ENCODE results near the gene CBLC.

Gene CBLC

GRCh38 chr19:44746946-44747738, 30.5 kb upstream of the CBLC start:
- peak; percentile 88 for DNase-seq

DNA sequence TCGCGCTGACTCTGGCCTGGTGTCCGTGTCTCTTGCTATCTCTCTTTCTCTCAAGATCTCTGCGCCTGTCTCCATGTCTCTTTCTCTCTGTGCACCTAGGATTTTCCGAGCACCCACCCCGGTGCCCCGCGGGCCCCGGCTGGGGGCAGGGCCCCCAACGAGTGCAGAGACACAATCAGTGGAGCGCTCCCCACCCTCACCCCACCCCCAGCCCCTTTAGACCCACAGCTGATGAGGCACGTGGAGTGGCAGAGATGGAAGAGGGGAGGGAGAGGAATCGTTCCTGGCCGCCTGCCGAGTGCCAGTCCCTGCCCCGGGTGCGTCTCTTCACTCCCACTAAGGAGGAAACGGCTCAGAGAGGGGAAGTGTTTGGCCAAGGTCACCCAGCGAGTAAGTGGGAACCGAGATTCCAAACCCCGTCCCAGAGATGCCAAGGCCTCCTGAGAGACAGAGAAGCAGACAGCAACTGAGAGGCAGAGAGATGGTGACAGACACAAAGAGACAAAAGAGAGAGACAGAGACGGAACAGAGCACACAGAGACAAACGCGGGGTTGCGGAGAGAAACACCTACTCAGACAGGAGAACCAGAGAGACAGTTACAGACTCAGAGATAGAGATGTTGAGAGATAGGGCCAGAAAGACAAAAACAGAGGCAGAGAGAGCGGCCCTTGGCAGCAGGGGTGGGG, 29.8 kb upstream of the CBLC start:
- peak; percentile 68 for DNase-seq

GRCh38 chr19:44748426-44749254, 29.1 kb upstream of the CBLC start, which contains the start of gene BCL3:
TSS of gene BCL3 (plus strand) at chr19:44748708. CDS start at chr19:44748791, 83 bp downstream.
- DNase-seq = no peak

- no peak for DNase-seq
Observed at GRCh38 chr19:44749292-44749691, 28.4 kb upstream of the CBLC start.

- no peak for DNase-seq
Observed at GRCh38 chr19:44749994-44750393, 27.7 kb upstream of the CBLC start.

DNA sequence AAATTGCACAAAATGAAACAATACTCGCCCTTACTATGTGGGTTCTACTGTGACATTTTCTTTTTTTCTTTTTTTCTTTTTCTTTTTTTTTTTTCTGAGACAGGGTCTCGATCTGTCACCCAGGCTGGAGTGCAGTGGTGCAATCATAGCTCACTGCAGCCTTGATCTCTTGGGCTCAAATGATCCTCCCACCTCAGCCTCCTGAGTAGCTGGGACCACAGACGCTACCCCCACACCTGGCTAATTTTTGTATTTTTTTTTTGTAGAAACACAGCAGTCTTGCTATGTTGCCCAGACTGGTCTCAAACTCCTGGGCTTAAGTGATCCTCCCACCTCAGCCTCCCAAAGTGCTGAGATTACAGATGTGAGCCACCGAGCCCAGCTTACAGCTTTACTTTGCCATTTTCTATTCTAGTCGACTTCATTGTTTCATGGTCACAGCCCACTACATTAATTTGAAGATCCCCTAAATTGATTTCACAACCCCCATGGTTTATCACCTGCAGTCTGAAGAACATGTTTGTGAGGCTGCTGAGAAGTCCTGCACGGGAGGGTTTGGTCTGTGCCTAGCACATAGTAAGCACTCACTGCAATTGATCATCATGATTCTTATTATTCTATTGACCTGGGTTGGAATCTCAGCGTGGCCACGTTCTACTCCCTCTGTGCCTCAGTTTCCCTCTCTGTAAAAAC, 25.4 kb upstream of the CBLC start:
- no peak for DNase-seq

GRCh38 chr19:44752816-44753625, 24.7 kb upstream of the CBLC start:
- peak; percentile 92 for DNase-seq

- no peak for DNase-seq
Observed at GRCh38 chr19:44753626-44753931, 24.1 kb upstream of the CBLC start.

GRCh38 chr19:44753932-44754749, 23.5 kb upstream of the CBLC start:
- DNase-seq = peak; percentile 86

- DNase-seq = no peak
Observed at GRCh38 chr19:44754750-44755080, 23.0 kb upstream of the CBLC start.

DNA sequence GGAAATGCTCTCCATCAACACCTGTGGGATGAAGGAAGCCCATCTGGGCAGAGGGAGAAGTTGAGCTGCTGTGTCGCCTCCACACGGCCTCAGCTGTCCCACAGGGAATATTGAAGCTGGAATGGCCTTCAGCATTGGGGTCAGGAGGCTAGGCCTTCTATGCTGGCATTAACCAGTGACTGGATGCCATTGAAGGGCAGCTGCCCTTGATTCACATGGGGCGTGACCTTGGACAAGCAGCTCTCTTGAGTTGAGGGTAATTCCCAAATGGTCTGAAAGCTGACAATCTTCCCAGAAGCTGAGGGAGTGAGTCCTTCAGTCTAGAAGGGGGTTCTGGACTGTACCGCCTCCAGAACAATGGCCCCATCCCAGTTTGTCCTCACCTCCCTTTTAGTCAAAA, 22.5 kb upstream of the CBLC start:
- DNase-seq = no peak

DNA sequence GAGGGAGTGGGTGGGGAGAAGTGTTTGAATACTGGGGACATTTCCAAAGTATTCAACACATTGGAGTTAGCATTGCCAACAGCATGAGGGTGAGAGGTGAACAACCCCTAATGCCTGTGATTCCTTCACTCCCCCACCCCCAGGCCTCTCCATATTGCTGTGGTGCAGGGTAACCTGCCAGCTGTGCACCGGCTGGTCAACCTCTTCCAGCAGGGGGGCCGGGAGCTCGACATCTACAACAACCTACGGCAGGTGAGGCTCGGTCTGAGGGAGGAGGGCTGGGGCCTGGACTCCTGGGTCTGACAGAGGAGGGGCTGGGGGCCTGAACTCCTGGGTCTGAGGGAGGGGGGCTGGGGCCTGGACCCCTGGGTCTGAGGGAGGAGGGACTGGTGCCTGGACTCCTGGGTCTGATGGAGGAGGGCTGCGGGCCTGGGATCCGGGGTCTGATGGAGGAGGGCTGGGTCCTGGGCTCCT, 21.6 kb upstream of the CBLC start:
- no peak for DNase-seq

DNA sequence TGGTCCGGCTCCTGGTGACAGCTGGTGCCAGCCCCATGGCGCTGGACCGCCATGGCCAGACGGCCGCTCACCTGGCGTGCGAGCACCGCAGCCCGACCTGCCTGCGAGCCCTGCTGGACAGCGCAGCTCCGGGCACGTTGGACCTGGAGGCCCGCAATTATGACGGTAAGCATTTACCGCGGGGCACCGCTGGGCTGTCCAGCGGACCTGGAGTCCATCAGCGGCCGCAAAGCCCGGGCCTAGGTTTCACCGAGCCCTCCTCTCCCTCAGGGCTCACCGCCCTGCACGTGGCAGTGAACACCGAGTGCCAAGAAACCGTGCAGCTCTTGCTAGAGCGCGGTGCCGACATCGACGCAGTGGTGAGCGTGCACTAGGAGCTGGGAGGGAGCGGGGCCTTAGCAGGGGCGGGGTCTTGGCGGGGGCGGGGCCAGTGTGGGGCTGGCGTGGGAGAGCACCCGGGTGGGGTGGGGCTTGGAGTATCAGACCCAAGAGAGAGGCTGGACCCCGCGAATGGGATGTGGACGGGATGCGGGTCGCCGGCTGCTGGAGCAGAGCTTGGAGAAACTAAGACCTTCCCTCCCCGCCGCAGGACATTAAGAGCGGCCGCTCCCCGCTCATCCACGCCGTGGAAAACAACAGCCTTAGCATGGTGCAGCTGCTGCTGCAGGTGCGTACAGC, 20.5 kb upstream of the CBLC start:
- no peak for DNase-seq

GRCh38 chr19:44757735-44758505, 19.8 kb upstream of the CBLC start:
- no peak for DNase-seq

DNA sequence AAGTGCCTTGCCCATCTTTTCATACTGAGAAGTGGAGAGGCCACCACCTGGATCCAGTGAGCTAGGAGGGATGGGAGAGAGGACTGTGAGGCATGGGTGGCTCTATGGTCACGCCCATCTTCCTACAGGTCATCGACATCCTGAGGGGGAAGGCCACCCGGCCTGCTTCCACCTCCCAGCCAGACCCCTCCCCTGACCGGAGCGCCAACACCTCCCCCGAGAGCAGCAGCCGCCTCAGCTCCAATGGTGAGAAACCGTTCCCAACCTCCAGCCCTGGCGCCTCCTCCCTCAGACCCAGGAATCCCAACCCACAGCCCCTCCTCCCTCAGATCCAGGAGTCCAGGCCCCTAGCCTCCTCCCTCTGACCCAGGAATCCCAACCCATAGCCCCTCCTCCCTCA, 19.1 kb upstream of the CBLC start:
- DNase-seq = no peak

GRCh38 chr19:44759083-44759804, 18.4 kb upstream of the CBLC start:
- no peak for DNase-seq

- no peak for DNase-seq
Observed at GRCh38 chr19:44762038-44762437, 15.7 kb upstream of the CBLC start.

GRCh38 chr19:44765033-44765948, 12.4 kb upstream of the CBLC start:
- no peak for DNase-seq
